ENCODE results near the gene MRPL19. TPM values are rescaled to one million over a fixed set of nuclear protein-coding genes. Genes with fewer than 3 reads are reported as not detected.

The MRPL19 gene
- polyA plus RNA-seq, 1 donor (not counting 4 experiments of a cell fraction or from before 2014, with no cell fraction given) = 84.0 TPM

DNA sequence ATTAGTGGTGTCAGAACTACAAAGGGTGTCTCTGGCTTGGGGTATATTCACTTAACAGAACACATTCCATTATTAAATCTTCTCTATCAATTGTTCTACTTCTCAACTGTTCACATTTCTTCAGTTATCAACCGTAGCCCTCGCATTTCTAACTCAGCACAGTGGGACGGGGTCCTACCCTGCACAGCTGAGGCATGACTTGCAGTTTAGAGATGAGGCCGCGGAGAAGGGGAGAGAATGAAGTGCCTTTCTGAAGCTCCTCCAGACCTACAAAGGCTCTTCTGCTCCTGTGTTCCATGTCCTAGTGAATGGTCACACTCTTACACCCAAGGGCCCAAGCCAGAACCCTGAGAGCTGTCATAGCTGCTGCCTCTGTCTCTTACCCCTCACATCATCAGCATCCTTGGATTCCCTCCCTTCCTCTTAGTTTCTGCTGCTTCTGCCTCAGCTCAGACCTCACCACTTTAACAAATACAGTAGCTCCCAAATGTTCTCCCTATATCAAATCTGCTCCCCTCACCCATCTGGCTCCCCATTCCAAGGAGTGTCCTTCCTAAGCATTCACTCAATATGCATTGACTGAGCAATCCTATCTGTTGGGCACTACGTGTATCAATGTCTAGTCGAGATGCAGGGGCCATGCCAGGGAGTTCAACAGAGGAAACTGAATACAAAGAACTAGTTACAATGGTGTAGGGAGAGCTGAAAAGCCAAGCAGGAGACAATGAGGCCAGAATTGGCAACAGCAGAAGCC, 34.3 kb upstream of the MRPL19 start:
- Histone ChIP-seq H3K9me3 (ENCODE audit: control insufficient read depth, low read depth, low read length) (no peaks in the 10 kb centered on the region), H2AFZ (ENCODE audit: control insufficient read depth, low read length) (no peak overlapping the region), H3K4me3 (ENCODE audit: control insufficient read depth in 2 of 3, extremely low read depth in 1 of 3, insufficient read depth in 2 of 3, low read depth in 1 of 3, low read length in 3 of 3) (no peak overlapping the region), H3K4me1 (ENCODE audit: control insufficient read depth, extremely low read depth, insufficient read depth, low read length) (peaks cover 29% of the 10 kb centered on the region), H3K79me2 (ENCODE audit: control insufficient read depth, insufficient read depth, low read length) (no peaks in the 10 kb centered on the region), H3K36me3 (ENCODE audit: control insufficient read depth in 2 of 2, extremely low read depth in 1 of 2, insufficient read depth in 2 of 2, low read length in 2 of 2) (no peaks in the 10 kb centered on the region), H3K27ac (ENCODE audit: control insufficient read depth, insufficient read depth, low read length) (no peak overlapping the region), H3K9me1 (ENCODE audit: control insufficient read depth, extremely low read depth, insufficient read depth, low read length) (no peaks in the 10 kb centered on the region), H3K4me2 (ENCODE audit: control insufficient read depth, extremely low read depth, insufficient read depth, low read depth, low read length) (no peak overlapping the region), H3K9ac (ENCODE audit: control insufficient read depth, extremely low read depth, insufficient read depth, low read length) (no peak overlapping the region), H3K27me3 (ENCODE audit: control insufficient read depth, extremely low read depth, insufficient read depth, low read length) (peaks cover 4% of the 10 kb centered on the region), H4K20me1 (ENCODE audit: control insufficient read depth, extremely low read depth, insufficient read depth, low read length) (no peaks in the 10 kb centered on the region)
- no peak for FAIRE-seq
- dilution Hi-C loops (cut with MboI; ENCODE audit: extremely low pct_ligation_motif_present, low sequenced_read_pairs) = no loop called here
- DNase-seq (ENCODE audit: low read depth, low spot score) = no peak
- TF ChIP-seq, protein P1, sequence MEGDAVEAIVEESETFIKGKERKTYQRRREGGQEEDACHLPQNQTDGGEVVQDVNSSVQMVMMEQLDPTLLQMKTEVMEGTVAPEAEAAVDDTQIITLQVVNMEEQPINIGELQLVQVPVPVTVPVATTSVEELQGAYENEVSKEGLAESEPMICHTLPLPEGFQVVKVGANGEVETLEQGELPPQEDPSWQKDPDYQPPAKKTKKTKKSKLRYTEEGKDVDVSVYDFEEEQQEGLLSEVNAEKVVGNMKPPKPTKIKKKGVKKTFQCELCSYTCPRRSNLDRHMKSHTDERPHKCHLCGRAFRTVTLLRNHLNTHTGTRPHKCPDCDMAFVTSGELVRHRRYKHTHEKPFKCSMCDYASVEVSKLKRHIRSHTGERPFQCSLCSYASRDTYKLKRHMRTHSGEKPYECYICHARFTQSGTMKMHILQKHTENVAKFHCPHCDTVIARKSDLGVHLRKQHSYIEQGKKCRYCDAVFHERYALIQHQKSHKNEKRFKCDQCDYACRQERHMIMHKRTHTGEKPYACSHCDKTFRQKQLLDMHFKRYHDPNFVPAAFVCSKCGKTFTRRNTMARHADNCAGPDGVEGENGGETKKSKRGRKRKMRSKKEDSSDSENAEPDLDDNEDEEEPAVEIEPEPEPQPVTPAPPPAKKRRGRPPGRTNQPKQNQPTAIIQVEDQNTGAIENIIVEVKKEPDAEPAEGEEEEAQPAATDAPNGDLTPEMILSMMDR (optimal IDR thresholded peaks at IDR 0.05 in 1 of 3, IDR thresholded peaks at IDR 0.05 in 1 of 3, conservative IDR thresholded peaks at IDR 0.05 in 1 of 3; ENCODE audit: extremely low read depth in 1 of 3, insufficient read depth in 2 of 3, low read length in 3 of 3) = no peak
- no peak for TF ChIP-seq EZH2 (IDR thresholded peaks at IDR 0.05; ENCODE audit: low read length)

DNA sequence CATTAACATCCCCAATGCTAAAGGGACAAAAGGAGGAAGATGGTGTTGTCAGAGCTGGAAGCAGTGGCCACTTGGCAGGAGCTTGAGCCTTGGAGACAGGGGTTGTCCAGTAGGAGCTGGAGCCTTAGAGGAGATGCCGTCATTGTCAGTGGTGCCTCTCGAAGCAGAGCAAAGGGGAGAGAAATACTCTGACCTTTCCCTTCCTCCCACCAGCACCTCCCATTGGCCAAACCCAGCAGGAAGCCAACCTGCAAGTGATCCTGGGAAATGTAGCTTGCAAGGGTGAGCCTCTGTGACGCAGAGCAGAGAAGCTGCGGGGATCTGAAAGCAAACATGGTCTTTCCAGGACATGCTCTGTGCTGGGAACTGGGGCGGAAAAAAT, 33.7 kb upstream of the MRPL19 start:
- no peak overlapping the region for H2AFZ ChIP-seq (ENCODE audit: control insufficient read depth, low read length)
- dilution Hi-C loops (cut with MboI; ENCODE audit: extremely low pct_ligation_motif_present, low sequenced_read_pairs) = no loop called here
- no peak for DNase-seq (ENCODE audit: low read depth, low spot score)
- no peak overlapping the region for H3K4me2 ChIP-seq (ENCODE audit: control insufficient read depth, extremely low read depth, insufficient read depth, low read depth, low read length)
- H3K27me3 ChIP-seq (ENCODE audit: control insufficient read depth, extremely low read depth, insufficient read depth, low read length) = peaks cover 4% of the 10 kb centered on the region
- no peaks in the 10 kb centered on the region for H3K36me3 ChIP-seq (ENCODE audit: control insufficient read depth in 2 of 2, extremely low read depth in 1 of 2, insufficient read depth in 2 of 2, low read length in 2 of 2)
- H3K4me1 ChIP-seq (ENCODE audit: control insufficient read depth, extremely low read depth, insufficient read depth, low read length) = peaks cover 24% of the 10 kb centered on the region
- no peak overlapping the region for H3K4me3 ChIP-seq (ENCODE audit: control insufficient read depth in 2 of 3, extremely low read depth in 1 of 3, insufficient read depth in 2 of 3, low read depth in 1 of 3, low read length in 3 of 3)
- H4K20me1 ChIP-seq (ENCODE audit: control insufficient read depth, extremely low read depth, insufficient read depth, low read length) = no peaks in the 10 kb centered on the region
- H3K9me1 ChIP-seq (ENCODE audit: control insufficient read depth, extremely low read depth, insufficient read depth, low read length) = no peaks in the 10 kb centered on the region
- H3K9me3 ChIP-seq (ENCODE audit: control insufficient read depth, low read depth, low read length) = no peaks in the 10 kb centered on the region
- FAIRE-seq = no peak
- H3K9ac ChIP-seq (ENCODE audit: control insufficient read depth, extremely low read depth, insufficient read depth, low read length) = no peak overlapping the region
- H3K27ac ChIP-seq (ENCODE audit: control insufficient read depth, insufficient read depth, low read length) = no peak overlapping the region
- no peak for TF ChIP-seq EZH2 (IDR thresholded peaks at IDR 0.05; ENCODE audit: low read length)
- TF ChIP-seq, protein P1 (optimal IDR thresholded peaks at IDR 0.05 in 1 of 3, IDR thresholded peaks at IDR 0.05 in 1 of 3, conservative IDR thresholded peaks at IDR 0.05 in 1 of 3; ENCODE audit: extremely low read depth in 1 of 3, insufficient read depth in 2 of 3, low read length in 3 of 3) = no peak
- H3K79me2 ChIP-seq (ENCODE audit: control insufficient read depth, insufficient read depth, low read length) = no peaks in the 10 kb centered on the region
